ENCODE results near the gene SP8.

The SP8 gene

DNA sequence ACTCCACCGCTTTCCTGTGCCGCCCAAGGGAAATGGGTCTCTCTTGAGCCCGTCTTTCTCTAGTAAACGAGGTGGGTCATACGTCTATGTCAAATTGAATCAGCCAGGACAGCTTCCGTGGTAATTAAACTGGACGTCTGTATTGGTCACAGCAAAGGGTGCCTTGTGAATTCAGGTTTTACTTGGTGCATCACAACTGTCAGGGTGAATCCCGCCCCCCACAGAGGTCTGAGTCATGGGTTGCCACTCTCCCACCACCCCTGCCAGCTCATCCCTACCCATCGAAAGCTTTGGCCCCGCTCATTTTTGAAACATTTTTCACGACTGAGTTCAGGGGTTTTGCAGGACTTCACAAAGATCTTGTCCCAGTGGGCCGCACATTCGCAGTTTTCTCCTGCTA, 8.0 kb upstream of the SP8 start:
- no peak for DNase-seq (ENCODE audit: low read depth)

DNA sequence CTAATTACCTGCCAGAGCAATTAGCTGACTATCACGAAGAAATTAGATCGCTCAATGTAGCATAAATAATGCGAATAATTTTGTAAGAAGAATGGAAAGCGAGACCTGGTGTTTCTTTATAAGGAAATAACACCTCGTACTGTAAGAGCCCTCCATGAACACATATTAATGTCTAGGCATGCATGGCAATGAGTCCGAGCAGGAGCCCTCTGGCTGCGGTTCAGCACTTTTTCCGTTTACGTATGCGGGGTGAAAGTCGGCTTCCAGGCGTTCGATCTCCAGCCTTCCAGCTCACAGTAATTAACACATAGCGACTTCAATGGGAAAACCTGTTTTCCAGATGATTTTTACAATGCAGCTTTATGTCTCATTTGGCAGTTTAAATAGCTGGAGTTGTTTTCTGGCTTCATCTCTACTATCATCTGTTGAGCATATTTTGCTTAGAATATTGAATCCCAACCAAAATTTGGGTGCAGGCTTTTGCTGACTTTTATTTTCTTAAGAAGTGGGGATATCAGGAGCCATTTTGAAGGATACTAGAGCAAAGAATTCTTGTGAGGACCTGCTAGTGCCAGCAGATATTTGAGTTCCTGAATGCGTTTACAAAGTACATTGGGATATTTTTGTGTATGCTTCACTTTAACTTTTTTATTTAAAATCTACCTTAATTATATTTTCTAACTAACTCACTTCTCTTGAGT, 7.2 kb upstream of the SP8 start:
- DNase-seq (ENCODE audit: low read depth): no peak

DNA sequence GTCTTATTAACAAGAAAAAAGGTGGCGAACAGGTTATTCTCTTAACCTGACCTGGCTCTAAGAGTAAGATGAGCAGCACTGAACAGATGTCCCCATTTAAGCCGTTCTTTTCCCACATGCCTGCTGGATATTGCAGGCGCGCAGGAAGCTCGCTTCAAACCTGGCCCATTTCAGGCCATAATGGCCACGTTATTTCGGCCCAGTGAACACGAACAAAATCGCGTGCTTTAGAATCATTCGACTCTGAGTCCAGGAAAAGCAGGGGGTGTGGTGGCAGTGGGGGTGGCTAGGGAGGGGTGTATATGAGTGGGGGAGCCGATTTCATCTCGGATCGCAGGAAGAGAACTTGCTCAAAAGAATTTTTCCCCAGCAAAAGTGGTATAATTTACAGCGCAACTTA, 6.6 kb upstream of the SP8 start:
- no peak for DNase-seq (ENCODE audit: low read depth)

DNA sequence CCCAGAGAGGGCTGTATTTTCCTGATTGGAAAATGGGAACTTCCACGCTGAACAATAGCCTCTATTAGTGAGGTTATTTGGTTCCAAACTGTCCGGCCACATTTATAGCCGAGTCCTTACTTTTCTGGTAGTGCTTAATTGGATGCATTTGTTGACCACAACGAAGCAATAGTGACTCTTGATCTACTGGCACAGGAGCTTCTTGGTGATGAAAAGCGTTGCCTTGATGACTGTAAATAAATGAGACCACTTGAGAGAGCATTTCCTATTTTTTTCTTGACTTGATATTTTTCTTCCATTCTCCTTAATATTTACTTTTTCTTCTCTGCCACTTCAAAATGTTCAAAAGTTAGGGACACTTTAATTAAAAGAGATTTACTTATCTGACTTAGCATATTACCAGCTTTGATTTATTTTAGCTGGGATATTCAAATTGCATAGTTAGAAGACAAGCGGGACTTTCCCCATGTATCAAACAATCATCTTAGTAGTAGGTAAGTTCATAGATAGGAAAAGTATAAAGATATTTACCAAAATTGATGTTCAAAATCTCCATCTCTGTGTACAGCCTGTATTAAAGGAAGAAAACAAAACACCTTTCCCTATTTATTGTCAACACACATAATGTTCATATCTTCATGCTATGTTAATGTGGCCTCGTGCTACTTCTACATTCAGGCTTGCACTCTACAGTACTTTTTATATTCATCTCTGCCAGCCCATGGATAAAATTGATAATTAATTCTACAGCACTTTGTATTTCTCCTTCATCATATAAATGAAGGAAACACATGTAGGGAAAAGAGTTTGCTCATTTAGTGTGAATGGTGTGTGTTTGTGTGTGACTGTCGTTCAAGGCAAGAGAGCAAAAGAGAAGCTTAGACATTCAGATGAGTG, 5.1 kb upstream of the SP8 start:
- DNase-seq (ENCODE audit: low read depth): no peak

DNA sequence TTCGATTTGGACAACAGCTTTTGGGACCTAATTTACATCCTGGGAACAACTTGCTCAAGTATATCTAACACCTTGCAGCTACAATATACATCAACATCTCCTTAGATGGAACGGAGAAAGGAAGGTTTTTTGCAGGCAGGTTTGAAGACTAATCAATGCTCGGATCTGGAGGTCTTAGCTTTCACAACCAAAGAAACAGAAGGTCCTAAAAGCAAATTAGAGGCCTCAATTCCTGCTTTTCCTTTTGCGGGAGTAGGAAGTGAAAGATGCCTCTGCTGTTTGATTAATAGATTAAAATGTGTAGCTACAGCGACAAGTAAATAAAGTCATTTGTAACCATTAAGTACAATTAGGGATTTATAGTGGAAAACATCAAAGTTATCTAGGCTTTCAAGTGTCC, 3.7 kb upstream of the SP8 start:
- no peak for DNase-seq (ENCODE audit: low read depth)

DNA sequence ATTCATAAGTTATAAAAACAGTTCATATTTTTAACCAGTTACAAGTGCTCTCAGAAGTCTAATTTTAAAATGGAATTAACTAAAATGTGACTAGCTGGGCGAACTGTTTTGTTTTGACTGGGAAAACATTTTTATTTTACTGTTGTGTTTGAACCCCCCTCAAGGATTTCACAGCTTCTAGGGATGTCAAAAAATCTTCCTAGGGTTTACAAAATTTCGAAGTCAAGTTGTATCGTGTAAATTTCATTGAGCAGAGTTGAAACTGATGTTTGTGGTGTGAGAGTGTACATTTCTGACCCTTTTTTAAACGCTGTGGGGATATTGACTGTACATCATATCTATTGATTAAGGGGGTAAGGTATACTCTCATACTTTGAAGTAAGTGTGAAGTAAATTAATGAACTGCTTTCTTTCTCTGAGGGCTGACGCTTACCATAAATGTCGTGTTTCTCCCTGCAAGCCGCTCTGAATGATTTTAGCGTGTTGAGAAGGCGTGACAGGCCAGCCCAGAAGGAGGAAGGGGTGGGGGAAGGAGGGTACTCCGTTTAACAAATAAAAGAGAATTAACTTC, 1.8 kb upstream of the SP8 start:
- no peak for DNase-seq (ENCODE audit: low read depth)

DNA sequence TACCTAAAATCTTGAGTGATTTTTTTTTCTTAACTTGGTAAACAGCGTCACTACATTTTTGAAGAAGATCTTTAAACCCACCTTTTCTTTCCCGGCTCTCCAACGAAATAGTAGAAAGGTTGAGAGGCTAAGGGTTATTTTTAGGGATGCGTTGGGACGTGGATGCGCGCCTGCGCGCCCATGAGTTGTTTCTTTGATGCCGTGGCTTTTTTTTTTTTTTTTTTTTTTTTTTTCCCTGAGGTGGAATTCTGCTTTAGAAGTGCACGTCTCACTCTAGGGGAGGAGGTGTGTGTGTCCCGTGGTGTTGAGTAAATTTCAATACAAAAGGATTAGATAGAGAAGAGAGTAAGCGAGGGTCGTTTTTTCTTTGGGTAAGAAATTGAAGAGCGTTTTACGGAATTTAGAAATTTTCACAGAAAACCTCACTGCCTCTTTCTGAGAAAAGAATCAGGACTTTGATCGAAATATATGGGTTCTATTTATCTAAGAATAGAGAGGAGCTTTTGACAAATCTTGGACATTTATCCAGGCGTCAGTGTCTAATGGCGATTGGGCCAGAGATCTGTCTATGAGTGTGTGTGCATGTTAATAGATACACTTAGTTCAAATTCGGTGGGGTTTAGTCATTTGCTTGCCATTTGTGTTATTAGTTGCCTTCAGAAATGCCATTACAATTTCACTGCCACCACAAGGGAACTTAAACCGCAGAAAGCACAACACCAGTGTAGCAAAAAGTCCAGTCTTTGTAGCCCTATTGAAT, 1.2 kb upstream of the SP8 start:
- DNase-seq (ENCODE audit: low read depth): no peak

DNA sequence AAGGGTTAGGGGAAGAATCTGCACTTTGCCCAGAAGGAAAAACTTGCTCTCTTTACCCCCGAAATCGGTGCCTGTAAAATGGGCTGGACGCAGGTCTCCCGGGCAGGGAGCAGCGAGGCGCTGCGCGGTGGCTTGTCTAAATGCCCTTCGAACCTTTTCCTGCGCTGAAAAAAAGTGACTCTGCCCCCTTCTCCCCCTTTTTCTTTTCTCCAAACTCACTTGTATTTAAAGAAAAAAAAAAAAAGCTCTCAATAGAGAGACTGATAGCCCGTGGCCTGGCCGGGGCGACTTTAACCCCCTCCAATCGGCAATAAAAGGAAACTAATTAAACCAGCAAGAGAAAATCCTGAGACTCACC, 286 bp downstream of the SP8 start:
- DNase-seq (ENCODE audit: low read depth): no peak

DNA sequence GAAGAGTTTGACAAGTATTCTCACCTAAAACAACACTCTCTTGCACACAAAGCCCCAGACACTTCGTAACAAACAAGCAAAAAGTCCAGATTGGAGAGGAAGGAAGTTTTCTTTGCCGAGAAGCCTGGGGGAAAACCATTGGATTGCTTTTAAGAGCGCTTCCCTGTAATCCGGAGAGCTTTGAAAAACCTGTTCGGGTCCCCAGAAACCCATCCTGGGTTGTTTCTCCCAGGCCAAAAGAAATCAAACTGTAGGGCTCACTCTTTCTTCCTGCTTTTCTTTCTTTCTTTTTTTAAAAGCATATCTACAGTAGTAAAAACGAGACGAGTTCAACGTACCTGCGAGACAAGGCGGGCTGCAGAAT, 655 bp downstream of the SP8 start:
- DNase-seq (ENCODE audit: low read depth): no peak

DNA sequence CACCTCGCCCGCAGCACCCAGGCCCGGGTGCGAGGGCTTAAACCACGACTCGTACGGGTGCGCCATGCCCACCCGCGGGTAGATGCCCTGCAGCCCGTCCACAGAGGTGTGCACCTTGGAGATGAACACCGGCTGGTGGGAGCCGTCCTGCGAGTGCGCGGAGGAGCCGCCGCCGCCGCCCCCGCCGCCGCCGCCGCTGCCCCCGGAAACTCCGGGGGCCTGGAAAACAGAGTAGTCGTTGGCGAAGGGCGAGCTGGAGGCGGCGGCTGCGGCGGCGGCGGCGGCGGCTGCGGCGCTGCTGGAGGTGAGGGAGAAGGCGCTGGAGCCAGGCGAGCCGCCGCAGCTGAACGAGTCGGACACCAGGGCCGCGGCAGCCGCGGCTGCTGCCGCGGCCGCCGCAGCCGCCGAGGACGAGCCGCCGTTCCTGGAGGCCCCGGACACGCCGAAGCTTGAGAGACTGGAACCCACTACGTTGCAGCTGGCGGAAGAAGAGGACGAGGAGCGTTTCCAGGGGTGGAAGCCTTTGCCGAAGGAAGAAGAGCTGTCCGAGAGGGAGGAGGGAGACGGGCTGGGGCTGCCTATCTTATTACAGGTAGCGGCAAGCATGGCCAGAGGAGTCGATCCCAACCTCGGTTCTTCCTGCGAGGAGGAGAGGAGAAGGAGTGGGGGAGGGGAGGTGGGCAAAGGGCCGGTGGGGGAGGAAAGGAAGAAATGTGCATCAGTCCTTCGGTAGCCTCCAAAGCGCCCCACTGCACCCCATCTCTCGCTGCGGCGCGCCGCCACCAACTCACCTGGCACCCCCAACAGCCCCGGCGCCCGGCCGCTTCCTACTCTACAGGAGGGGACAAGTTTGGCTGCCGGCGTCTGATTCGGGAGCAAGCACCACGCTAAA, 1.3 kb downstream of the SP8 start:
- DNase-seq (ENCODE audit: low read depth): no peak

DNA sequence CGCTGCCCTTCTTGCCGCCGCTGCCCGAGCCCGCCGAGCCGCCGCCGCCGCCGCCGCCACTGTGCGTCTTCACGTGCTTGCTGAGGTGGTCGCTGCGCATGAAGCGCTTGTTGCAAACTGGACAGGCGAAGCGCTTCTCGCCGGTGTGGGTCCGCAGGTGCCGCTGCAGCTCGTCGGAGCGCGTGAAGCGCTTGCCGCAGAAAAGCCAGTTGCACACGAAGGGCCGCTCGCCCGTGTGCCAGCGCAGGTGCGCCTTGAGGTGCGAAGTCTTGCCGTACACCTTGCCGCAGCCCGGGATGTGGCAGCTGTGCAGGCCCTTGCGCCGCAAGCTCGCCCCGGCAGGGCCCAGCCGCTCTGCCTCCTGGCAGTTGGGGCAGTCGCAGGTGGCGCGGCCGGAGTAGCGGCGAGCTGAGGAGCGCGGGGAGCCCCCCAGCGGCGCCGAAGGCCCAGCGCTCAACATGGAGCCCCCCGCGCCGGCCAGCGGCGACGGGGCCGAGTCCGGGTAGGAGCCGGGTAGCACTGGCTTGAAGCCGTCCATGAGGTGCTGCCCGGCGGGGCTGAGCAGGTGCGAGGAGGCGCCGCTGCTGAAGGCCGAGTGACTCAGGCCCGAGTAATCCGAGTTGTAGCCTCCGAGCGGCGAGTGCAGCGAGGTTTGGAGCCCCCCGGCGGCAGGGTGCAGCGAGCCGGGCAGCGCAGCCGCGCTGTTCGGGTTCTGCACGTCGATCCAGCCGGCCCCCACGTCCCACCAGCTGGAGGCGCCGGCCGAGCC, 2.1 kb downstream of the SP8 start:
- DNase-seq (ENCODE audit: low read depth): no peak

DNA sequence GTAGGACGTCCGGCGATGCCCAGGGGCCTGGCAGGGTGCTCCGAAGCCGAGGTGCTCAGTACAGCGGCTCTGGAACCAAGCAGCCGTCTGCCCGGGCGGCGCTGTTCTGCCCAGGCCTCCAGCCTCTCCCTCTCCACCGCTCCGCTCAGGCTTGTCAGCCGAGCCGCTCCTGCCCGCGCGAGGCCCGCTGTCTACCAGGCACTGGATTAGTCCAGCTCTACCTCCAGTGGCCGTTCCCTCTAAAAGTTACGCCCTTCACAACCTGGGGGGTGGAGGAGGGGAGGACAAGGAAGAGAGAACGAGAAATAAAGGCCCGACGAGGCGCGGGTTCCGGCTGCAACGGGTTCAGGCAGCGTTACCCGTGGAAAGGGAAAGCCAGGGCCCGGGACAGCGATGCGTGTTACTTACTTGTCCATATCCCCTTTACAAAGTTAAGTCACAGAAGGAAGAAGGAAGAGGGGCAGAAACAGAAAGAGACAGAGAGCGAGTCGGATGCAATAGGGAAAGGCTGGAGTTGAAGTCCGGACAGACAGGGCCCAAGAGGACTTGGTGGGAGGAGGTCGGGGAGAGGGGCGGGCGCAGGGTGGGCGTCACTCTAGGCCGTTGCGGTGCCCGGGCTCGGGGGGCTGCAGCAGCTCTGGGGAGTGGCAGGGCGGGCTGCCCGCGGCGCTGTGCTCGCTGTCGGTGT, 2.8 kb downstream of the SP8 start:
- no peak for DNase-seq (ENCODE audit: low read depth)

DNA sequence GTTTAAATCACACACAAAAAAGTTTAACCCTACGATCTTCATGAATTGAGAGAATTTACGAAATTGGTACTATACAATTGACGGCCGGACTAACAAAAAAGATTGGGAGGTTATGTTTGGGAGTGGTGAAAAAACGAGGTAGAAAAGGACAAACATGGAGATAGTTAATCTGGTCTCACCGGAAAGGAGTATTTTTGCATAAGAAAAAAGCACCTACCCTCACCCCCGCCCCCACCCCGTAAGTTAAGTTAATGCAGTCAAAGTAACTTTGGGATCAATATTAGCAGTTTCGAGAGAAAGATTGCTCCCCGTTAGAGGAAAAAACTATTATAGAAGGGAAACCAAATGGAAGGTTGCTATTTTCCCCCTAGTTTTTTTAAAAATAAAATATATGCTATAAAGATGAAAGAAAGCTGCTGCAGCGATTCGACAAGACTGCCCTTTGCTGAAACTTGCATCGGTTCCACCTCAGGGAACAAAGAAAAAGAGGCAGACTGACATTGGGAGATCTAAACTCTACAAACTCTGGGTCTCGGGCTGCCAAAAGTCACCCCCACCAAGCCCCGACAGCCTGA, 3.5 kb downstream of the SP8 start:
- no peak for DNase-seq (ENCODE audit: low read depth)

DNA sequence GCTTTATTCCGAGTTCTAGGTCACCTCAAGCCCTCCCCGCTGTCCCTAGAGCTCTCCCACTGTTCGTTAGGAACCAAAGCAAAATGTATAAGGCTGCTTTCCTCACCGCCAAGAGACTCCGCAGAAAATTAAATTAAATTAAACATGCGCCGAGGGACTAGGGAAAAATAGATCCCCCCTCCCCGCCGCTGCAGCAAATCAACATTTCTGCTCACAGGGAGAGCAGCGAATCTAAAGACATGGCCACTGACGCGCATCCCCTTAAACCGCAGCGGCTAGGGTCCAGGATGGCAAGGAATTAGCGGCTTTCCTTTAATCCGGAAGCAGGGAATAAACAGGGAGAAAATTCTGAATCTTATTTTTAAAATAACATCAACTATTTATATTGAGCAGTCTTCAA, 7.6 kb downstream of the SP8 start:
- no peak for DNase-seq (ENCODE audit: low read depth)

DNA sequence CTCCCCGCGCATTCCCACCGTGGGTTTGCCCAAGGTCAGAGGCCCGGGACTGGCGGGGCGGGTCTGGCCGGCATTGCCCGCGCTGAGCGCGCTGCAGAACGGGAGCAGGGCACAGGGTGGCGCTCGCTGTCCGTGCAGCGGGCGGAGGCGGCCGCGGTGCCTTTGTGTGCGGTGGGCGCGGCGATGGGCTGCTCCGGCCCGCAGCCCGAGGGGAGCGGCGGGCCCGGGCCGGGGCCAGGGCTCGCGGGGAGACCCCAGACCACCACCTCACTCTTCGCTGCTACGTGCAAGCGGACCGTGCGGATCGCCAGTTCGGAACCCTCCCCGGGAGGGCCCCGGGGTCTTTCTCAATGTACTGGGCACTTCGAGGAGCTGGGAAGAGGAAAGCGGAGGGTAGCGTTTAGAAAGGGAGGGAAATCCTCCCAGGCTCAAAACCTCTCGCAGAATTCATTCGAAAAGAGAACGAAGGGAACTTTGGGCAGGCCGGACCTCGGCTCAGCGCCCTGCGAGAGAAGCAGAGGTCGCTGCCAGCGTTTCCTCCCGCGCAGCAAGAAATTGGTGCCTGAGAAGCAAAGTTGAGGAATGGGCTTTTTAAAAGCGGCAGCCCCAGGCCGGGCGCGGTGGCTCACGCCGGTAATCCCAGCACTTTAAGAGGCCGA, 8.5 kb downstream of the SP8 start:
- DNase-seq (ENCODE audit: low read depth): no peak

DNA sequence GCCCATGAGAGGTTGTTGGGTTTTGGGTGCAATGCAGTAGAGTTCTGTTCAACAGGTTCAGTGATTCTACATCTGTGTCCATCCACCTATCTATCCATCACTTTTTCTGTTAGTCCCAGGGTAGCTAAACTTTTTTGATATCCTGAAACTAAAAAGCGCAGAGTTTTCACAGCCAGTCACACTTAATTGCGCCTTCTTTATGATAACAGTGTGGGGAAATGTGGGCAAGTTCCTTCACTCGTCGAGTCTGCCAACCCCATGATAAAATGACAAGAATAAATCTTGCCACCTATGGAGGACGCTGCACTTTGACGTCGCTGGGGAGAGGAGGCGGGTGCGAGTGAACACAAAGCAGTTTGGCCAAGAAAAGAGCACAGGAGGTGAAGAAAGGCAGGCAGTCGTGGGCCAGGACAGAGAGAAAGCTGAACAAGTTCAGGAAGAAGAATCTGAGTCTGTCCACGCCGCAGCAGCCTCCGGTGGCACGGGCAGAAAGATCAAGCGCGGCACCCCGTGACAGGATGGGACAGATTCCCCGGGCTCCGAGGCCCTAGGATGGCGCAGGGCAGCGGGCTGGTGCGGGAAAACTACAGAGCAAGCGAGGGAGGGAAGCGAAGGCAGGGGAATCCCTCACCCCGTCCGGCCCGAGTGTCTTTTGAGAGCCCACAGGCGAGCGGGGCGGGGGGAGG, 9.2 kb downstream of the SP8 start:
- no peak for DNase-seq (ENCODE audit: low read depth)

DNA sequence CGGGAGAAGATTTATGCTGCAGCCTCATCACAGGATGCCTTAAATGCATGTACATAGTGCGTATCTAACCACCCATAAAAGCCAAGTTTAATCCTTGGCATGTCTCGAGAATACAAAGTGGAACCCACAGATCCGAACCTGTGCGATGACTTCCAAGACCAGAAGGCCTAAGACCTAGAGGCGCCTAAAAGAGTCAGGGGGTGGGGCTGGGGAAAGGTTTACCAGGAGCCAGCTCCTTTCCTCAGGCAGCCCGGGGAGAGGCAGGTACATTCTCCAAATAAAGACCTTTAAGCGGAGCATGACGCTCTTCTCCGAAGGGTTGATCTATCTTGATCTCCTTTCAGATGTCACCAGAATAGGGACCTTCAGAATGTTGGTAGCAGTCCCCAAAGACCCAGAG, 9.7 kb downstream of the SP8 start:
- DNase-seq (ENCODE audit: low read depth): no peak

DNA sequence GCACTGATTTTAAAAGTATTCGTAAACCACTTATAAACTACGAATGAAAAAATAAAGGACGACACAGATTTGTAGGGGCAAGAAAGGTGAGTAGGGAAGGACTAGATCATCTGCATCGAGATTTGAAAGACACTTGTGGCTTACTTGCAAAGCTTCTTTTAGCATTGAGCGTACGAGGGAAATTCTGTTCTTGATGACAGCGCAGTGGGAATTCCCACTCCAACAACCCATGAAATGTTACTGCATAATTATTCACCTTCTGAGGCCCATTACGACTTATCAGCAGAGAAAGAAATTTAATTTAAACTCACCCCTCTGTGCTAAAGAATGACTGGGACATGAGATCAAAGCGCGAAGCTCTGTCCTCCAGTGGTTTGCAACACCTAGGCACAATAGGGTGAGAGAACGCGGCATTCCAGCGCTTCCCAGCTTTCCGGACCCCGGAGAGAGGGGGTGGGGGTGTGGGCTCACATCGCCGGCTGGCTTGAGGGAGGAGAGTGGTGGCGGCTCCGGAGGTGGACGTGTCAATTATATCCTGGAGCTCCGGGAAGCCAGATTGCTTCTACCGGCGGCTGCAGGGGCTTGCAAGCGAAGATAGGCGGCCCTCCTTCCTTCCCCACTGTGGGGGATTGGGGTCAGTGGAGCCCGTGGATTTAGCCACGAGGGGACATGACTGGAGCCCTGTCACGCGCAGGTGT, 10.3 kb downstream of the SP8 start:
- no peak for DNase-seq (ENCODE audit: low read depth)
